A549 (cell line): ENCODE measurements around the gene KCNG3. TPM values are rescaled to one million over a fixed set of nuclear protein-coding genes. Genes with fewer than 3 reads are reported as not detected.

Source experiments
- ATAC-seq, 2 experiments: fragments of 200-7000 bp in 1 of 2; fragments of >200 bp in 1 of 2; cut with Nextera tagmentation in 1 of 2; cut with Tn5 transposase in 1 of 2; 3 replicates each; pipeline versions ENCODE4 v1.8.0 to v1.9.1; 2018 to 2020; ENCODE audit warnings: mild to moderate bottlenecking in 1 of 2, moderate library complexity in 1 of 2
- CTCF ChIA-PET: fragments of 300-600 bp; sonication (Branson Sonifier 250); formaldehyde crosslinking; extraction: SDS; loops from one replicate; lab custom pipeline; 2021; ENCODE audit warnings: antibody characterized with exemption, inconsistent platforms; lab: Yijun Ruan, JAX
- POLR2A ChIA-PET: fragments of 350-600 bp; formaldehyde crosslinking; extraction: SDS; loops from one replicate; lab custom pipeline; 2021; ENCODE audit warnings: antibody characterized with exemption, inconsistent platforms; lab: Yijun Ruan, JAX
- DNase-seq, 2 experiments: peaks; one replicate each; pipeline versions ENCODE4 v3.0.0 to v3.0.0-alpha.2; 2011 to 2016; ENCODE audit warnings: low read depth in 1 of 2, low spot score in 1 of 2
- FAIRE-seq: peaks from 2 replicates; lab custom pipeline; 2011; peaks lifted over from hg19 to GRCh38; lab: Jason Lieb, UNC
- H3K27ac ChIP-seq, 2 experiments: fragments of >200 bp; sonication (Bioruptor Twin); formaldehyde crosslinking; 3 replicates each; pipeline ENCODE4 v1.5.1; 2016 to 2017
- H3K4me1 ChIP-seq: fragments of >200 bp; sonication (Bioruptor Twin); formaldehyde crosslinking; 3 replicates; pipeline ENCODE4 v1.6.1; 2016
- H3K4me2 ChIP-seq: fragments of >200 bp; sonication (Bioruptor Twin); formaldehyde crosslinking; 3 replicates; pipeline ENCODE4 v1.6.1; 2016
- H3K4me3 ChIP-seq: fragments of >200 bp; sonication (Bioruptor Twin); formaldehyde crosslinking; 3 replicates; pipeline ENCODE4 v1.5.1; 2016
- H3K9me3 ChIP-seq: fragments of >200 bp; sonication (Bioruptor Twin); formaldehyde crosslinking; 3 replicates; pipeline ENCODE4 v1.6.1; 2016
- CBX2 ChIP-seq: fragments of 200-600 bp; sonication (generic); IDR thresholded peaks from 2 replicates; pipeline ENCODE4 v1.6.1; 2016; ENCODE audit warnings: low read depth, mild to moderate bottlenecking, borderline replicate concordance
- CBX8 ChIP-seq: fragments of 200-600 bp; sonication (generic); IDR thresholded peaks from 2 replicates; pipeline ENCODE4 v1.6.1; 2016
- CEBPB ChIP-seq, 2 experiments: fragments of >200 bp in 1 of 2; sonication (Bioruptor Twin) in 1 of 2; formaldehyde crosslinking in 1 of 2; IDR thresholded peaks; 2 replicates each; pipeline ENCODE4 v1.6.1; 2012 to 2016
- EHF ChIP-seq: fragments of 250-450 bp; sonication (Bioruptor Pico); IDR thresholded peaks from 2 replicates; pipeline ENCODE4 v1.5.0; 2020; ENCODE audit warnings: mild to moderate bottlenecking
- EP300 ChIP-seq, 2 experiments: fragments of >200 bp; sonication (Bioruptor Twin); formaldehyde crosslinking; IDR thresholded peaks; 2 replicates in 1 of 2; 3 replicates in 1 of 2; pipeline ENCODE4 v1.6.1; 2016 to 2017
- FOSB ChIP-seq: fragments of 250-450 bp; sonication (Bioruptor Pico); IDR thresholded peaks from 2 replicates; pipeline ENCODE4 v1.5.0; 2020; ENCODE audit warnings: mild to moderate bottlenecking, moderate library complexity
- FOXS1 ChIP-seq: fragments of 250-450 bp; sonication (Bioruptor Pico); IDR thresholded peaks from 2 replicates; pipeline ENCODE4 v1.5.0; 2020; ENCODE audit warnings: mild to moderate bottlenecking, moderate library complexity
- GATA3 ChIP-seq: IDR thresholded peaks from 2 replicates; pipeline ENCODE4 v1.6.1; 2012; ENCODE audit warnings: borderline replicate concordance
- HDAC2 ChIP-seq: fragments of 200-600 bp; sonication (generic); IDR thresholded peaks from 2 replicates; pipeline ENCODE4 v1.6.1; 2016
- HOXA7 ChIP-seq: fragments of 250-450 bp; sonication (Bioruptor Pico); IDR thresholded peaks from 2 replicates; pipeline ENCODE4 v1.5.0; 2020; ENCODE audit warnings: mild to moderate bottlenecking, moderate library complexity
- HOXB13 ChIP-seq: fragments of 250-450 bp; sonication (Bioruptor Pico); IDR thresholded peaks from 2 replicates; pipeline ENCODE4 v1.5.0; 2020; ENCODE audit warnings: low read depth, mild to moderate bottlenecking, moderate library complexity
- NFE2L2 ChIP-seq: fragments of 150-350 bp; conservative IDR thresholded peaks from 2 replicates; pipeline ENCODE4 v1.6.1; 2014; ENCODE audit warnings: low read length
- NR3C1 ChIP-seq: fragments of >200 bp; sonication (Bioruptor Twin); formaldehyde crosslinking; IDR thresholded peaks from 3 replicates; pipeline ENCODE4 v1.6.1; 2017
- POLR2A ChIP-seq: IDR thresholded peaks from 2 replicates; pipeline ENCODE4 v1.6.1; 2012; ENCODE audit warnings: mild to moderate bottlenecking, low read length
- POLR2AphosphoS2 ChIP-seq: conservative IDR thresholded peaks from 2 replicates; pipeline ENCODE4 v1.6.1; 2012; ENCODE audit warnings: low read length, improper control_type of control experiment, inconsistent platforms
- RAD21 ChIP-seq, 2 experiments: fragments of >200 bp in 1 of 2; sonication (Bioruptor Twin) in 1 of 2; formaldehyde crosslinking in 1 of 2; IDR thresholded peaks in 1 of 2; conservative IDR thresholded peaks in 1 of 2; 2 replicates in 1 of 2; 3 replicates in 1 of 2; pipeline ENCODE4 v1.6.1; 2012 to 2018; ENCODE audit warnings: inconsistent platforms in 1 of 2
- RNF2 ChIP-seq: fragments of 200-600 bp; sonication (generic); IDR thresholded peaks from 2 replicates; pipeline ENCODE4 v1.6.1; 2016; ENCODE audit warnings: low read depth, mild to moderate bottlenecking, antibody characterized with exemption, moderate library complexity, borderline replicate concordance
- SREBF2 ChIP-seq: fragments of 450-650 bp; IDR thresholded peaks from 2 replicates; pipeline ENCODE4 v1.6.1; 2014; ENCODE audit warnings: mild to moderate bottlenecking, moderate library complexity
- TFCP2L1 ChIP-seq: fragments of 250-450 bp; sonication (Bioruptor Pico); IDR thresholded peaks from 2 replicates; pipeline ENCODE4 v1.5.0; 2021; ENCODE audit warnings: mild to moderate bottlenecking
- TP53 ChIP-seq: fragments of 250-450 bp; sonication (Bioruptor Pico); IDR thresholded peaks from 2 replicates; pipeline ENCODE4 v1.5.0; 2021; ENCODE audit warnings: mild to moderate bottlenecking, moderate library complexity
- ZFP36 ChIP-seq: fragments of 450-650 bp; IDR thresholded peaks from 2 replicates; pipeline ENCODE4 v1.6.1; 2014; ENCODE audit warnings: borderline replicate concordance; ENCODE audit not compliant: partially characterized antibody
- ZNF302 ChIP-seq: fragments of 250-450 bp; sonication (Bioruptor Pico); IDR thresholded peaks from 2 replicates; pipeline ENCODE4 v1.9.0; 2021; ENCODE audit warnings: inconsistent platforms, mild to moderate bottlenecking, moderate library complexity
- WGBS: methylation state at CpG from one replicate; pipeline ENCODE4 v1.1.6; 2017; ENCODE audit errors: missing lambda C conversion rate; 5-methylcytosine and 5-hydroxymethylcytosine counted together
- polyA plus RNA-seq, 4 experiments: library from polyadenylated mRNA; depleted of rRNA in 3 of 4; stranded (reverse); fragments of >200 nt; fragmentation: RNase III in 1 of 4; extraction: RNeasy Plus Mini Kit Qiagen cat#74134 plus additional on column Dnase treatment in 1 of 4; gene quantifications; 2 replicates in 3 of 4; 3 replicates in 1 of 4; pipeline ENCODE4 v1.2.3, GENCODE V29; 2011 to 2017
- TF ChIP-seq, protein P1 (sequence below): IDR thresholded peaks from 2 replicates; pipeline ENCODE4 v1.6.1; 2012
- TF ChIP-seq, protein P2 (sequence below): fragments of 250-450 bp; sonication (Bioruptor Pico); IDR thresholded peaks from 2 replicates; pipeline ENCODE4 v1.5.0; 2021; ENCODE audit warnings: mild to moderate bottlenecking, moderate library complexity, borderline replicate concordance
- TF ChIP-seq, protein P3 (sequence below): fragments of >200 bp; sonication (Bioruptor Twin); formaldehyde crosslinking; IDR thresholded peaks from 2 replicates; pipeline ENCODE4 v1.6.1; 2016

The KCNG3 gene
- polyA plus RNA-seq, 2 of the 4 experiments (the other 2 are of a cell fraction) = 0.67 to 0.70 TPM

DNA sequence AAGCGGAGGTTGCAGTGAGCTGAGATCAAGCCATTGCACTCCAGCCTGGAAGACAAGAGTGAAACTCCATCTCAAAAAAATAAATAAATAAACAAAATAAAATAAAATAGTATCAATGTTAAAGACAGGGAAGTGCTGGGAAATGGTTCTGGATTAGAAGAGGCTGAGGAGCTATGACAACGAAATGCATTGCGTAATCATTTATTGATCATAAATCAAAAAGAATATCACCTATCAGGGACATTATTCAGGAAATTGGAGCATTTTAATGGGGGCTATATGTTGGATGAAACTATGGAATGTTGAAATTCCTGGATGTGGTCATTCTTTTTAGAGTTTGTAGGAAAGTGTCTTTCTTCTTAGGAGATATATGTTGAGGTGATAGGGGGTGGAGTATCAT lies 43.7 kb upstream of the KCNG3 start:
- Histone ChIP-seq H3K27ac (no peak overlapping the region), H3K4me2 (no peak overlapping the region), H3K4me3 (no peak overlapping the region), H3K4me1 (no peaks in the 10 kb centered on the region), H3K9me3 (no peaks in the 10 kb centered on the region)
- TF ChIP-seq POLR2AphosphoS2 = no peak
- no peak for TF ChIP-seq NFE2L2
- TF ChIP-seq EHF = no peak
- no peak for TF ChIP-seq EP300 (IDR thresholded peaks at IDR 0.05)
- TF ChIP-seq NR3C1 = no peak
- TF ChIP-seq CBX8 = no peak
- TF ChIP-seq CEBPB (IDR thresholded peaks at IDR 0.05) = peak in 1 of 2 experiments; percentile 72; a peak in 3 of 4 replicates
- POLR2A ChIA-PET = no interaction called here
- ATAC-seq (no peak), FAIRE-seq (no peak), DNase-seq (no peak)
- 93% methylated on average over 3 of the region's 3 CpGs for WGBS
- CTCF ChIA-PET = interaction anchor here (1.7 to 1.9 kb wide), 2 partner anchors 14 to 126 kb away, joined by 3 to 6 read pairs; no protein-coding TSS in a partner anchor

DNA sequence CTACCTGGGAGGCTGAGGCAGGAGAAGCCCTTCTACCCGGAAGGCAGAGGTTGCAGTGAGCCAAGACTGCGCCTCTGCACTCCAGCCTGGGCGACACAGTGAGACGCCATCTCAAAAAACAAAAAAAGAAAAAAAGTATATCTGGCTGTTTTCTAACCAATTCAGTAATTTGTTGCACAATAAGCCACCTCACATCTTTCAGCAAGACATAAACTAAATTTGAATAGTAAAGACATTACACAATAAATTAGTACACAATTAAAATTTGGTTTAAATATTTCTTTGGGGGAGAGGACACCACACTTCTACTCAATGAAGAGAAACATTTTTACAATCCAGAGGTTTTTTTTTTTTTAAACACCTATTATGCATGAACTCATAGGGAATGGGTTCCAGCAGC lies 38.6 kb upstream of the KCNG3 start:
- WGBS = 85% methylated on average over 4 of the region's 4 CpGs
- no peak for DNase-seq
- Histone ChIP-seq H3K4me1 (no peaks in the 10 kb centered on the region), H3K4me3 (no peak overlapping the region), H3K27ac (no peak overlapping the region), H3K4me2 (no peak overlapping the region), H3K9me3 (no peaks in the 10 kb centered on the region)
- no peak for ATAC-seq
- no peak for FAIRE-seq
- POLR2A ChIA-PET = no interaction called here
- TF ChIP-seq SREBF2 = no peak
- TF ChIP-seq TP53 (CRISPR knock-in tag) = no peak
- TF ChIP-seq TFCP2L1 (CRISPR knock-in tag) = no peak
- TF ChIP-seq GATA3 = no peak
- CTCF ChIA-PET = interaction anchor here (1.5 kb wide), 2 partner anchors 15 to 43 kb away, joined by 3 to 4 read pairs; no protein-coding TSS in a partner anchor

DNA sequence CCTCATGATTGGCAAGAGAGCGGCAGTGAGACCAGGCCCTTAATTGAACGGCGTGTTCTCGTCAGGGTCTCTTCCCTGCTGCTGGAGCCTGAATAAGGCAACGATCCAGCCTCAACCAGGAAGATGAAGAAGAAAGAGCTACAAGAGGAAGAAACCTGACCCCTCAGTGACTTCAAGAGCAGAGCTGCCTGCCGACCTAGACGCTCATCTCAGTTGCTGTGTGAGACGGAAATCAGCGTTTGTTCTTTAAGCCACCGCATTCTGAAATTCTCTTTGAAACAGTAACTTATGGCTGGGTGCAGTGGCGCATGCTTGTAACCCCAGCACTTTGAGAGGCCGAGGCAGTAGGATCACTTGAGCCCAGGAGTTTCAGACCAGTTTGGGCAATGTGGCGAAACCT lies 29.6 kb upstream of the KCNG3 start:
- 71% methylated on average over 13 of the region's 13 CpGs for WGBS
- POLR2A ChIA-PET = no interaction called here
- Histone ChIP-seq H3K4me3 (no peak overlapping the region), H3K9me3 (no peaks in the 10 kb centered on the region), H3K27ac (no peak overlapping the region), H3K4me2 (no peak overlapping the region), H3K4me1 (no peaks in the 10 kb centered on the region)
- CTCF ChIA-PET = interaction anchor here (0.9 to 1.3 kb wide), 2 partner anchors 9 to 19 kb away, joined by 3 to 4 read pairs; no protein-coding TSS in a partner anchor
- ATAC-seq (no peak), FAIRE-seq (no peak), DNase-seq (no peak)
- no peak for TF ChIP-seq ZNF302 (CRISPR knock-in tag)

DNA sequence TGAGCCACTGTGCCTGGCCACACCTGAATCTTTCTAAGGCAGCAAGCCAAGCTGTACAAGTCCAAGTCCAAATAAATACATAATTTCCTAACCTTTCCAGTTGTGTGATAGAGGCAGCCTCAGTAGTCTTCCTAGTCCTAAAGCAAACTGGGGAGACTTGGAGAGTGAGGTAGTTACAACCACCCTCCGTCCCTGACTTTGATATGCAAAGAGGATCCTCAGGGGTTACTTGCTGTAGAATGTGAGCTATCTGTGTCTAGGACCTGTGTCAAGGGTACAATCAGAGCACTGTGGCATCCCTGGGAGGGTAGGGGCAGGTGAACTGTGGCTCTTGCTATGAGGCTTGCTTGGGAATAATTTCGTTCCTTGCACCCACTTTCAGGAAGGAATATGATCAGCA lies 28.3 kb upstream of the KCNG3 start:
- H3K4me3 ChIP-seq = no peak overlapping the region
- ChIA-PET CTCF (interaction anchor here (1.0 kb wide), 1 partner anchor 27 kb away, joined by 3 read pairs; no protein-coding TSS in a partner anchor), POLR2A (no interaction called here)
- ATAC-seq (no peak), DNase-seq (no peak), FAIRE-seq (no peak)
- H3K4me1 ChIP-seq = no peaks in the 10 kb centered on the region
- TF ChIP-seq, protein P1, sequence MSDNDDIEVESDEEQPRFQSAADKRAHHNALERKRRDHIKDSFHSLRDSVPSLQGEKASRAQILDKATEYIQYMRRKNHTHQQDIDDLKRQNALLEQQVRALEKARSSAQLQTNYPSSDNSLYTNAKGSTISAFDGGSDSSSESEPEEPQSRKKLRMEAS = no peak
- no peak for TF ChIP-seq POLR2A
- TF ChIP-seq TFCP2L1 (CRISPR knock-in tag) = no peak
- TF ChIP-seq HOXB13 (CRISPR knock-in tag) = no peak
- TF ChIP-seq HOXA7 (CRISPR knock-in tag) = no peak
- TF ChIP-seq HDAC2 = no peak
- no peak for TF ChIP-seq FOSB
- no peak for TF ChIP-seq RAD21 (conservative IDR thresholded peaks at IDR 0.05 in 1 of 2, IDR thresholded peaks at IDR 0.05 in 1 of 2)
- H3K27ac ChIP-seq = no peak overlapping the region
- H3K9me3 ChIP-seq = no peaks in the 10 kb centered on the region
- no peak overlapping the region for H3K4me2 ChIP-seq
- WGBS = 34% methylated on average over 2 of the region's 2 CpGs

DNA sequence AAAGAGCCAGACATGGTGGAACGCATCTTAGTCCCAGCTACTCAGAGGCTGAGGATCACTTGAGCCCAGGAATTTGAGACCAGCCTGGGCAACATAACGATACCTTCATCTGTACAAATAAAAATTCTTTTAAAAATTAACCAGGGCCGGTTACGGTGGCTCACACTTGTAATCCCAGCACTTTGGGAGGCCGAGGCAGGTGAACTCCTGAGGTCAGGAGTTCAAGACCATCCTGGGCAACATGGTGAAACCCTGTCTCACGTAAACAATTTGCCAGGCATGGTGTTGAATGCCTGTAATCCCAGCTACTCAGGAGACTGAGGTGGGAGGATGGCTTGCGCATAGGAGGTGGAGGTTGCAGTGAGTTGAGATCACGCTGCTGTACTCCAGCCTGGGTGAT lies 25.8 kb upstream of the KCNG3 start:
- no peak overlapping the region for H3K4me2 ChIP-seq
- TF ChIP-seq RNF2 (no peak), TP53 (CRISPR knock-in tag) (no peak), ZFP36 (no peak), NFE2L2 (no peak), HOXB13 (CRISPR knock-in tag) (no peak), FOXS1 (no peak), CBX2 (no peak)
- TF ChIP-seq, protein P2, sequence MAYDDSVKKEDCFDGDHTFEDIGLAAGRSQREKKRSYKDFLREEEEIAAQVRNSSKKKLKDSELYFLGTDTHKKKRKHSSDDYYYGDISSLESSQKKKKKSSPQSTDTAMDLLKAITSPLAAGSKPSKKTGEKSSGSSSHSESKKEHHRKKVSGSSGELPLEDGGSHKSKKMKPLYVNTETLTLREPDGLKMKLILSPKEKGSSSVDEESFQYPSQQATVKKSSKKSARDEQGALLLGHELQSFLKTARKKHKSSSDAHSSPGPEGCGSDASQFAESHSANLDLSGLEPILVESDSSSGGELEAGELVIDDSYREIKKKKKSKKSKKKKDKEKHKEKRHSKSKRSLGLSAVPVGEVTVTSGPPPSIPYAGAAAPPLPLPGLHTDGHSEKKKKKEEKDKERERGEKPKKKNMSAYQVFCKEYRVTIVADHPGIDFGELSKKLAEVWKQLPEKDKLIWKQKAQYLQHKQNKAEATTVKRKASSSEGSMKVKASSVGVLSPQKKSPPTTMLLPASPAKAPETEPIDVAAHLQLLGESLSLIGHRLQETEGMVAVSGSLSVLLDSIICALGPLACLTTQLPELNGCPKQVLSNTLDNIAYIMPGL (CRISPR knock-in tag) = no peak
- TF ChIP-seq, protein P3, sequence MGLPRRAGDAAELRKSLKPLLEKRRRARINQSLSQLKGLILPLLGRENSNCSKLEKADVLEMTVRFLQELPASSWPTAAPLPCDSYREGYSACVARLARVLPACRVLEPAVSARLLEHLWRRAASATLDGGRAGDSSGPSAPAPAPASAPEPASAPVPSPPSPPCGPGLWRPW = no peak
- TF ChIP-seq, all 56 proteins: peak for 0
- ChIA-PET POLR2A (no interaction called here), CTCF (interaction anchor here (0.9 kb wide), 1 partner anchor 143 kb away, joined by 3 read pairs; no protein-coding TSS in a partner anchor)
- Histone ChIP-seq H3K4me3 (no peak overlapping the region), H3K4me1 (no peaks in the 10 kb centered on the region), H3K27ac (no peak overlapping the region), H3K9me3 (no peaks in the 10 kb centered on the region)
- ATAC-seq (no peak), FAIRE-seq (no peak), DNase-seq (no peak)
- WGBS = 63% methylated on average over 8 of the region's 8 CpGs
